ENCODE results near the gene HSF5. TPM values are rescaled to one million over a fixed set of nuclear protein-coding genes. Genes with fewer than 3 reads are reported as not detected.
"Not testable (repeated sequence)": the region's sequence is repeated elsewhere in the genome, so short reads cannot be mapped to it uniquely, and the experiment has no call there.

The HSF5 gene
- total RNA-seq, 4 donors from 2014 or later = 0.28 to 0.83 TPM; not detected in 2

- Histone ChIP-seq H3K4me1 (peaks cover 0 to 11% (median 0%) of the 10 kb centered on the region in 4 donors), H3K36me3 (peaks cover 0 to 61% (median 0%) of the 10 kb centered on the region in 3 donors), H3K27ac (peak overlapping the region in 1 of 4 donors; percentile 69), H3K27me3 (no peaks in the 10 kb centered on the region), H3K4me3 (peak overlapping the region in 1 of 4 donors; percentile 44), H3K9me3 (no peaks in the 10 kb centered on the region)
- no peak for DNase-seq
- TF ChIP-seq POLR2A (IDR thresholded peaks at IDR 0.05) (no peak), CTCF (IDR thresholded peaks at IDR 0.05) (no peak)
These were observed 251 bp upstream of the HSF5 start for GRCh38 chr17:58488428-58488890.

DNA sequence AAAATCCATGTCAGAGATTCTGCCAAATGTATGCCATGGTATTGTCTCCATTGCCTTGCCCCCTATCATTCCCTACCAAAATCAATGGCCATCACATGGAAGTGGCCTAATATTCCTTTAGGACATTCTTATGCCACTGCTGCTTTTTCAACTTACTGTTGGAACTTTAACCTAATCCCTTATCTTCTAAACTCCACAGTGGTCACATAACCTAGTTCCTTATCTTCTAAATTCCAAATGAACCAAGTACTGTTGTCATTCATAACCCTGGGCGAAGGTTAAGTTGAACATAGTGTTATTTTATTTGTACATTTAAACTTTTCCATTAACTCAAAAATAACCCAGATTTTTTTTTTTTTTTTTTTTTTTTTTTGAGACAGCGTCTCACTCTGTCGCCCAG lies 3.6 kb downstream of the HSF5 start:
- no peak for TF ChIP-seq CTCF (IDR thresholded peaks at IDR 0.05)
- no peak for TF ChIP-seq POLR2A (IDR thresholded peaks at IDR 0.05)
- DNase-seq = no peak
- Histone ChIP-seq H3K4me1 (peaks cover 0 to 11% (median 0%) of the 10 kb centered on the region in 4 donors), H3K27me3 (no peaks in the 10 kb centered on the region), H3K4me3 (no peak overlapping the region), H3K36me3 (peaks cover 0 to 22% (median 0%) of the 10 kb centered on the region in 3 donors), H3K27ac (no peak overlapping the region), H3K9me3 (no peaks in the 10 kb centered on the region)

DNA sequence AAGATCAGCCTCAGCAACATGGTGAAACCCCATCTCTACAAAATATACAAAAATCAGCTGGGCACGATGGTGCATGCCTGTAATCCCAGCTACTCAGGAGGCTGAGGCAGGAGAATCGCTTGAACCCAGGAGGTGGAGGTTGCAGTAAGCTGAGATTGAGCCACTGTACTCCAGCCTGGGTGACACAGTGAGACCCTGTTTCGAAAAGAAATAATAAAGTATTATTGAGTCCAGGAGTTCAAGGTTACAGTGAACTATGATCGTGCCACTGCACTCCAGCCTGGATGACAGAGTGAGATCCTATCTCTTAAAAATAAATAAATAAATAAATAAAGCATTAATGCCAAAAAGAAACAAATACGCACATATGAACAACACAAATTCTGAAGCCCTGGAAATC lies 6.4 kb downstream of the HSF5 start:
- not testable (repeated sequence) for H3K36me3 ChIP-seq, H3K27me3 ChIP-seq, DNase-seq, H3K27ac ChIP-seq, H3K4me1 ChIP-seq, H3K9me3 ChIP-seq, H3K4me3 ChIP-seq

DNA sequence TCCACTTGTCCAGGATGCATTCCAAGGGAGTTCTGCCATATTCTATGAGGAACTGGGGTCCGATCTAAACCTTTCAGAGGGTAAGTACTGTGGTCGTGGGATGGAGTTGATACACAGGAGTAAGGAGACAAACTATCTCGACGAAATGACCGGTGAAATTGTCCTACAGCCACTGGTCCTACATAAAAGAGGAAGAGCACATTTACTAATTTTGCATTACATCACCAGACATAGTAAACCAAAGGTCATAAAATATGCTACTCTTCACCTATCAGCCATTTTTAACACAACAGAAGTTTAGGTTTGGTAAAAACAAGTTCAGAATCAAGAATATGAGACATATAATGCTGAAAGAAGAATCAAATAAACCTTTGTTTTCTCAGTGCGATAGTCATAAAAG lies 8.1 kb downstream of the HSF5 start:
- H3K9me3 ChIP-seq = no peaks in the 10 kb centered on the region
- H3K27ac ChIP-seq = no peak overlapping the region
- no peaks in the 10 kb centered on the region for H3K36me3 ChIP-seq
- no peak for DNase-seq
- no peaks in the 10 kb centered on the region for H3K27me3 ChIP-seq
- no peak overlapping the region for H3K4me3 ChIP-seq
- no peak for TF ChIP-seq POLR2A (IDR thresholded peaks at IDR 0.05)
- no peak for TF ChIP-seq CTCF (IDR thresholded peaks at IDR 0.05)
- H3K4me1 ChIP-seq = no peaks in the 10 kb centered on the region

GRCh38 chr17:58476812-58477211 lies 11.4 kb downstream of the HSF5 start:
- no peak for TF ChIP-seq POLR2A (IDR thresholded peaks at IDR 0.05)
- TF ChIP-seq CTCF (IDR thresholded peaks at IDR 0.05) = no peak
- no peaks in the 10 kb centered on the region for H3K27me3 ChIP-seq
- H3K9me3 ChIP-seq = no peaks in the 10 kb centered on the region
- DNase-seq = no peak
- no peaks in the 10 kb centered on the region for H3K4me1 ChIP-seq
- no peak overlapping the region for H3K27ac ChIP-seq
- no peaks in the 10 kb centered on the region for H3K36me3 ChIP-seq
- no peak overlapping the region for H3K4me3 ChIP-seq

- TF ChIP-seq POLR2A (IDR thresholded peaks at IDR 0.05) = no peak
- TF ChIP-seq CTCF (IDR thresholded peaks at IDR 0.05) = no peak
- DNase-seq = no peak
- H3K4me1 ChIP-seq = no peaks in the 10 kb centered on the region
- no peak overlapping the region for H3K27ac ChIP-seq
- no peaks in the 10 kb centered on the region for H3K9me3 ChIP-seq
- H3K27me3 ChIP-seq = no peaks in the 10 kb centered on the region
- no peak overlapping the region for H3K4me3 ChIP-seq
- H3K36me3 ChIP-seq = no peaks in the 10 kb centered on the region
These were observed 12.2 kb downstream of the HSF5 start for GRCh38 chr17:58475985-58476384.

All from Peyer's patch (tissue), 4 donors.